ENCODE results near the gene TCERG1L.

TCERG1L gene

DNA sequence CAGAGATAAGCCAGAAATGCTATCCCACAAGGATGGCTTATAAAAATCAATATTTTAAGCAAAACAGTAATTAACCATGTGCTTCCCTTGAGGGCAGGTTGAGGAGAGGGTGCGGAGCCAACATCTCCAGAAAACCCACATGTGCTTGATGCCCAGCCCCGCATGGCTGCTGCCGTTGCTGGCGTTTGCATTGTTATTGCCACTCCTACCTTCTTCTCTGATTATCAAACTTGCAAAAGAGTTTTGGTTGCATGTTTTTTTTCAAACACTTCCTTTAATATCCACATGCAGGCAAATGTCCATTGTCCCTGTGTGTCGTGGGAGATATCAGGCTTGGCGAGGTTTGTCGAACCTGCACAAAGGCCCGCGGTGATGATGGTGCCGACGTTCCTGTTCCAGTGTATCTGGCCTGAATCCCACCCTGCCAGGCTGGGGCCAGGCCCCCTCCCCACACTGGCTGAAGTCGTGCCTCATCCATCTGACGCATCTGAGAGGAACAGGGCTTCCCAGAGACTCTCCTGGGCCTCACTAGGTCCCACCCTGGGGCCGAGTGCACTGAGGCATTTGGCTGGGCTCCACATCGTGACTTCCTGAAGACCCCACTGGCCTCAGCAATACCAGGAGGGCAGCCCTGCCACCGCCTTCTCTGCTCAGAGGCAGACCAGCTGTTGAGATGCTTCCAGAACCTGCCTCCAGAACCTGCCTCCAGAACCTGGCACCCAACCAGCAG is 40.9 kb downstream of the TCERG1L start:
- Histone ChIP-seq H3K79me2 (ENCODE audit: insufficient read depth, low read length) (no peaks in the 10 kb centered on the region), H3K4me2 (ENCODE audit: low read depth, low read length, poor library complexity, severe bottlenecking) (no peak overlapping the region), H3K36me3 (ENCODE audit: low read length) (no peaks in the 10 kb centered on the region), H3K27me3 (ENCODE audit: low read length) (no peaks in the 10 kb centered on the region), H3F3A (ENCODE audit: insufficient read depth) (no peaks in the 10 kb centered on the region), H3K27ac (ENCODE audit: low read depth, low read length) (no peak overlapping the region), H2AFZ (ENCODE audit: low read depth, low read length, severe bottlenecking) (no peak overlapping the region), H3K4me3 (ENCODE audit: insufficient read depth, low read length, poor library complexity, severe bottlenecking) (no peak overlapping the region), H4K20me1 (ENCODE audit: low read depth, low read length) (no peaks in the 10 kb centered on the region), H3K9ac (ENCODE audit: low read length) (no peak overlapping the region), H3K9me2 (replicated peaks; ENCODE audit: insufficient read depth, low read length) (no peaks in the 10 kb centered on the region), H3K9me3 (ENCODE audit: insufficient read depth, low read length) (no peaks in the 10 kb centered on the region)
- TF ChIP-seq, protein P1, sequence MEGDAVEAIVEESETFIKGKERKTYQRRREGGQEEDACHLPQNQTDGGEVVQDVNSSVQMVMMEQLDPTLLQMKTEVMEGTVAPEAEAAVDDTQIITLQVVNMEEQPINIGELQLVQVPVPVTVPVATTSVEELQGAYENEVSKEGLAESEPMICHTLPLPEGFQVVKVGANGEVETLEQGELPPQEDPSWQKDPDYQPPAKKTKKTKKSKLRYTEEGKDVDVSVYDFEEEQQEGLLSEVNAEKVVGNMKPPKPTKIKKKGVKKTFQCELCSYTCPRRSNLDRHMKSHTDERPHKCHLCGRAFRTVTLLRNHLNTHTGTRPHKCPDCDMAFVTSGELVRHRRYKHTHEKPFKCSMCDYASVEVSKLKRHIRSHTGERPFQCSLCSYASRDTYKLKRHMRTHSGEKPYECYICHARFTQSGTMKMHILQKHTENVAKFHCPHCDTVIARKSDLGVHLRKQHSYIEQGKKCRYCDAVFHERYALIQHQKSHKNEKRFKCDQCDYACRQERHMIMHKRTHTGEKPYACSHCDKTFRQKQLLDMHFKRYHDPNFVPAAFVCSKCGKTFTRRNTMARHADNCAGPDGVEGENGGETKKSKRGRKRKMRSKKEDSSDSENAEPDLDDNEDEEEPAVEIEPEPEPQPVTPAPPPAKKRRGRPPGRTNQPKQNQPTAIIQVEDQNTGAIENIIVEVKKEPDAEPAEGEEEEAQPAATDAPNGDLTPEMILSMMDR (IDR thresholded peaks at IDR 0.05; ENCODE audit: insufficient read depth, low read length, poor library complexity, severe bottlenecking), result no peak
- TF ChIP-seq EZH2phosphoT487 (conservative IDR thresholded peaks at IDR 0.05; ENCODE audit: low read length), result no peak

DNA sequence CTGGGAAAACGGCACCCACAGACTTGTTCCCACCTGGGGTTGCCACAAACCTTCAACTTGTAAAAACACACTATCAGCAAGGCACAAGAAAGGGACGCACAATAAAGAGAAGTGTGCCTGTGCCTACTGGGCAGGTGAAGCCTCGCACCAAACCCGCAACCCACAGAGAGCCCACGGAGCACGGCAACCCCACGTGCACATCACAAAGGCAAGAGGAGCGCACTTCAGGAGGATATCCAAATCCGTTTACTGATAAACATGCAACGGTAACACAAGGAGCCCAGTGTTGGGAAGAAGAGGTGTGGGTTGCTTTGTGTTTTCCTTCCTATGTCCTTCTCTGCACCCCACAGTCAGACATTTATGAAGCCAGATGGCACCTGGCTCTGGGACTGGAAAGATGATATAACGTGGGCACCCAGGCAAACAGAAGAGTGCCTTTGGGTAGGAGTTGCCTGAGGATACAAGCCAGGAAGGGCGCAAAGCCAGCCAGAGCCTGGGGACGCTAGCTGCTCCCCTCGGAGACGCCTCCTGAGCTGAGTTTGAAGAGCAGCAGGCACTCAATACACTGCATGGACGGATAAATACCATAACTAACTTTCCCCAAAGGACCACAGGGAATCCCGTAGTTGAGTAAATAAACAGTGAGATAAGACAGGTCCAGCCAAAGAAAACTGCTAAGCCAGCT is 41.6 kb downstream of the TCERG1L start:
- H3K27ac ChIP-seq (ENCODE audit: low read depth, low read length), result no peak overlapping the region
- no peaks in the 10 kb centered on the region for H3K9me3 ChIP-seq (ENCODE audit: insufficient read depth, low read length)

DNA sequence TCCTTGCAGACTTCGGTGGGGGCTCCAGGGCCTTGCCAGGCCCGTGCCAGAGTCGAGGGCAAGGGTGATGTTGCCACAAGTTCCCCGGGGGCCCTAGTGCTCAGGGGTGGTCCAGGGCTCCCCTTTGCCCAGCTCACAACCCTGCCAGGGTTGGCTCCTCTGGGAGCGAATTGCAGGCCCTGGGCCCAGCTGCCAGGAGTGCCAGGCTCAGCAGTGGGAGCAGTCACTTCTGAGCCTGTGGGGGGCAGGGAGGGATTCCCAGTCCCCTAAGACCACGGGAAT is 43.8 kb downstream of the TCERG1L start:
- Histone ChIP-seq H3K4me3 (ENCODE audit: insufficient read depth, low read length, poor library complexity, severe bottlenecking) (no peak overlapping the region), H3K4me2 (ENCODE audit: low read depth, low read length, poor library complexity, severe bottlenecking) (no peak overlapping the region), H4K20me1 (ENCODE audit: low read depth, low read length) (no peaks in the 10 kb centered on the region)

More for the DNA sequence above, 41.6 kb downstream of the TCERG1L start:
- H3K4me2 ChIP-seq (ENCODE audit: low read depth, low read length, poor library complexity, severe bottlenecking), result no peak overlapping the region
- no peaks in the 10 kb centered on the region for H4K20me1 ChIP-seq (ENCODE audit: low read depth, low read length)
- H3F3A ChIP-seq (ENCODE audit: insufficient read depth), result no peaks in the 10 kb centered on the region
- no peaks in the 10 kb centered on the region for H3K36me3 ChIP-seq (ENCODE audit: low read length)
- no peaks in the 10 kb centered on the region for H3K9me2 ChIP-seq (replicated peaks; ENCODE audit: insufficient read depth, low read length)
- no peaks in the 10 kb centered on the region for H3K27me3 ChIP-seq (ENCODE audit: low read length)
- no peaks in the 10 kb centered on the region for H3K79me2 ChIP-seq (ENCODE audit: insufficient read depth, low read length)
- TF ChIP-seq, protein P1 (IDR thresholded peaks at IDR 0.05; ENCODE audit: insufficient read depth, low read length, poor library complexity, severe bottlenecking), result no peak
- no peak for TF ChIP-seq EZH2phosphoT487 (conservative IDR thresholded peaks at IDR 0.05; ENCODE audit: low read length)
- no peak overlapping the region for H3K9ac ChIP-seq (ENCODE audit: low read length)
- H3K4me3 ChIP-seq (ENCODE audit: insufficient read depth, low read length, poor library complexity, severe bottlenecking), result no peak overlapping the region
- no peak overlapping the region for H2AFZ ChIP-seq (ENCODE audit: low read depth, low read length, severe bottlenecking)

More for the DNA sequence above, 43.8 kb downstream of the TCERG1L start:
- Histone ChIP-seq H3K9me2 (replicated peaks; ENCODE audit: insufficient read depth, low read length) (no peaks in the 10 kb centered on the region), H2AFZ (ENCODE audit: low read depth, low read length, severe bottlenecking) (no peak overlapping the region), H3K27me3 (ENCODE audit: low read length) (no peaks in the 10 kb centered on the region), H3K36me3 (ENCODE audit: low read length) (no peaks in the 10 kb centered on the region), H3K9me3 (ENCODE audit: insufficient read depth, low read length) (no peaks in the 10 kb centered on the region), H3K27ac (ENCODE audit: low read depth, low read length) (no peak overlapping the region), H3K79me2 (ENCODE audit: insufficient read depth, low read length) (no peaks in the 10 kb centered on the region), H3F3A (ENCODE audit: insufficient read depth) (no peaks in the 10 kb centered on the region), H3K9ac (ENCODE audit: low read length) (no peak overlapping the region)
- TF ChIP-seq EZH2phosphoT487 (conservative IDR thresholded peaks at IDR 0.05; ENCODE audit: low read length), result no peak
- TF ChIP-seq, protein P1 (IDR thresholded peaks at IDR 0.05; ENCODE audit: insufficient read depth, low read length, poor library complexity, severe bottlenecking), result no peak

Measured in SU-DHL-6 (cell line).